Spinal cord (tissue), 10 donors: ENCODE measurements around the gene KIF20A. TPM values are rescaled to one million over a fixed set of nuclear protein-coding genes. Genes with fewer than 3 reads are reported as not detected.

Experiments used
- DNase-seq, 6 donors: peaks; one replicate each; pipeline versions ENCODE4 v3.0.0 to v3.0.0-alpha.2; 2013 to 2015; ENCODE audit warnings: low spot score in 6 of 6, low read depth in 4 of 6
- H3K27ac ChIP-seq: one replicate; pipeline ENCODE4 v1.5.1; 2013; ENCODE audit warnings: low read depth, low read length, control low read depth
- H3K27me3 ChIP-seq: one replicate; pipeline ENCODE4 v1.6.1; 2013; ENCODE audit warnings: low read length; ENCODE audit not compliant: control insufficient read depth, insufficient read depth
- H3K36me3 ChIP-seq: one replicate; pipeline ENCODE4 v1.6.1; 2013; ENCODE audit warnings: low read length; ENCODE audit not compliant: control insufficient read depth, insufficient read depth
- H3K4me1 ChIP-seq: one replicate; pipeline ENCODE4 v1.6.1; 2013; ENCODE audit warnings: low read length; ENCODE audit not compliant: control insufficient read depth, insufficient read depth
- H3K4me3 ChIP-seq: one replicate; pipeline ENCODE4 v1.5.1; 2013; ENCODE audit warnings: low read depth, low read length, control low read depth
- H3K9me3 ChIP-seq: one replicate; pipeline ENCODE4 v1.6.1; 2013; ENCODE audit warnings: low read length; ENCODE audit not compliant: control insufficient read depth, insufficient read depth
- WGBS: methylation state at CpG from one replicate; pipeline ENCODE4 v1.1.5; 2013; ENCODE audit warnings: missing lambda C conversion rate; ENCODE audit not compliant: insufficient coverage; 5-methylcytosine and 5-hydroxymethylcytosine counted together
- polyA plus RNA-seq, 2 donors: library from polyadenylated mRNA; unstranded; fragments of 120-200 nt; gene quantifications; one replicate each; pipeline ENCODE4 v1.2.1, GENCODE V29; 2013; ENCODE audit not compliant: insufficient read length in 2 of 2
- total RNA-seq, 2 donors: library from RNA; depleted of rRNA in 1 of 2; stranded (reverse); fragments of 120-200 nt in 1 of 2; fragments of >200 nt in 1 of 2; gene quantifications; one replicate each; pipeline versions ENCODE4 v1.2.3 to v1.2.4, GENCODE V29; 2013 to 2014
- donor health status: healthy.

The KIF20A gene
- total and polyA plus RNA-seq, 4 donors: 11.5 to 18.7 (median 13.7) TPM

GRCh38 chr5:138213161-138214029 lies 34.5 kb downstream of the KIF20A start, which contains the start of gene CDC23:
TSS of gene CDC23 (minus strand) at chr5:138213323. CDS start at chr5:138213312, 11 bp downstream.
- WGBS: 1% methylated on average over 28 of the region's 32 CpGs
- DNase-seq: peak; percentile 96 to 100 (median 98)
- no peaks in the 10 kb centered on the region for H3K27me3 ChIP-seq
- no peaks in the 10 kb centered on the region for H3K9me3 ChIP-seq
- H3K27ac ChIP-seq: peak within 1 kb of the TSS; percentile 67
- H3K36me3 ChIP-seq: peaks cover 14% of the 10 kb centered on the region
- peaks cover 12% of the 10 kb centered on the region for H3K4me1 ChIP-seq
- H3K4me3 ChIP-seq: peak within 1 kb of the TSS; percentile 99

- H3K9me3 ChIP-seq: no peaks in the 10 kb centered on the region
- H3K27me3 ChIP-seq: no peaks in the 10 kb centered on the region
- WGBS: no CpG with 5 or more reads among the region's 2 CpGs
- no peak overlapping the region for H3K4me3 ChIP-seq
- H3K27ac ChIP-seq: no peak overlapping the region
- no peak for DNase-seq
- H3K36me3 ChIP-seq: peaks cover 2% of the 10 kb centered on the region
- peaks cover 12% of the 10 kb centered on the region for H3K4me1 ChIP-seq
Measured at GRCh38 chr5:138216799-138217198, 37.9 kb downstream of the KIF20A start.

- H3K4me3 ChIP-seq: no peak overlapping the region
- DNase-seq: no peak
- peaks cover 3% of the 10 kb centered on the region for H3K4me1 ChIP-seq
- H3K9me3 ChIP-seq: no peaks in the 10 kb centered on the region
- H3K36me3 ChIP-seq: no peaks in the 10 kb centered on the region
- no peaks in the 10 kb centered on the region for H3K27me3 ChIP-seq
- 91% methylated on average over 1 of the region's 1 CpG for WGBS
- H3K27ac ChIP-seq: no peak overlapping the region
Measured at GRCh38 chr5:138223532-138223931, 44.6 kb downstream of the KIF20A start.

GRCh38 chr5:138224712-138225111 lies 45.8 kb downstream of the KIF20A start:
- no peak for DNase-seq
- H3K27ac ChIP-seq: no peak overlapping the region
- H3K9me3 ChIP-seq: no peaks in the 10 kb centered on the region
- H3K4me1 ChIP-seq: peaks cover 3% of the 10 kb centered on the region
- H3K27me3 ChIP-seq: no peaks in the 10 kb centered on the region
- no peaks in the 10 kb centered on the region for H3K36me3 ChIP-seq
- WGBS: 62% methylated on average over 2 of the region's 6 CpGs
- H3K4me3 ChIP-seq: no peak overlapping the region

- Histone ChIP-seq H3K27me3 (peaks cover 2% of the 10 kb centered on the region), H3K9me3 (no peaks in the 10 kb centered on the region), H3K27ac (no peak overlapping the region), H3K36me3 (no peaks in the 10 kb centered on the region), H3K4me1 (peaks cover 3% of the 10 kb centered on the region), H3K4me3 (no peak overlapping the region)
- DNase-seq: no peak
Measured at GRCh38 chr5:138226910-138227309, 48.0 kb downstream of the KIF20A start.

- H3K4me3 ChIP-seq: no peak overlapping the region
- H3K9me3 ChIP-seq: no peaks in the 10 kb centered on the region
- no peaks in the 10 kb centered on the region for H3K4me1 ChIP-seq
- no peaks in the 10 kb centered on the region for H3K36me3 ChIP-seq
- H3K27me3 ChIP-seq: peaks cover 2% of the 10 kb centered on the region
- 83% methylated on average over 3 of the region's 6 CpGs for WGBS
- H3K27ac ChIP-seq: no peak overlapping the region
- no peak for DNase-seq
Measured at GRCh38 chr5:138229387-138229786, 50.5 kb downstream of the KIF20A start.

- no peaks in the 10 kb centered on the region for H3K9me3 ChIP-seq
- H3K4me1 ChIP-seq: no peaks in the 10 kb centered on the region
- no peak for DNase-seq
- H3K27me3 ChIP-seq: peaks cover 2% of the 10 kb centered on the region
- H3K27ac ChIP-seq: no peak overlapping the region
- H3K4me3 ChIP-seq: no peak overlapping the region
- H3K36me3 ChIP-seq: no peaks in the 10 kb centered on the region
Measured at GRCh38 chr5:138230261-138230660, 51.3 kb downstream of the KIF20A start.

- Histone ChIP-seq H3K4me1 (no peaks in the 10 kb centered on the region), H3K4me3 (no peak overlapping the region), H3K36me3 (no peaks in the 10 kb centered on the region), H3K9me3 (no peaks in the 10 kb centered on the region), H3K27me3 (peaks cover 2% of the 10 kb centered on the region), H3K27ac (no peak overlapping the region)
- no peak for DNase-seq
- 70% methylated on average over 6 of the region's 7 CpGs for WGBS
Measured at GRCh38 chr5:138230981-138231589, 52.2 kb downstream of the KIF20A start.

GRCh38 chr5:138233280-138233679 lies 54.4 kb downstream of the KIF20A start:
- no peaks in the 10 kb centered on the region for H3K9me3 ChIP-seq
- no peak for DNase-seq
- H3K27me3 ChIP-seq: peaks cover 2% of the 10 kb centered on the region
- H3K36me3 ChIP-seq: no peaks in the 10 kb centered on the region
- no peak overlapping the region for H3K4me3 ChIP-seq
- no peak overlapping the region for H3K27ac ChIP-seq
- 80% methylated on average over 2 of the region's 2 CpGs for WGBS
- H3K4me1 ChIP-seq: no peaks in the 10 kb centered on the region

GRCh38 chr5:138234651-138235050 lies 55.7 kb downstream of the KIF20A start:
- Histone ChIP-seq H3K27ac (no peak overlapping the region), H3K9me3 (no peaks in the 10 kb centered on the region), H3K4me3 (no peak overlapping the region), H3K4me1 (no peaks in the 10 kb centered on the region), H3K36me3 (no peaks in the 10 kb centered on the region), H3K27me3 (peaks cover 7% of the 10 kb centered on the region)
- 80% methylated on average over 1 of the region's 2 CpGs for WGBS
- no peak for DNase-seq
